Thymus (tissue), 11 donors: Measurements from ENCODE around the gene ELMO1. TPM values are rescaled to one million over a fixed set of nuclear protein-coding genes. Genes with fewer than 3 reads are reported as not detected.
"Not testable (repeated sequence)": the region's sequence is repeated elsewhere in the genome, so short reads cannot be mapped to it uniquely, and the experiment has no call there.

Experiments used
- DNase-seq, 9 donors: peaks; one replicate each; pipeline ENCODE4 v3.0.0-alpha.2; 2013; ENCODE audit warnings: low spot score in 9 of 9, low read depth in 6 of 9, missing footprints in 1 of 9
- H3K27ac ChIP-seq, 2 donors: one replicate each; pipeline ENCODE4 v1.5.1; 2013; ENCODE audit warnings: control low read depth in 1 of 2, low read depth in 1 of 2, low read length in 1 of 2, mild to moderate bottlenecking in 1 of 2, moderate library complexity in 1 of 2
- H3K27me3 ChIP-seq, 2 donors: one replicate each; pipeline ENCODE4 v1.5.1; 2013; ENCODE audit warnings: low read length in 1 of 2; ENCODE audit not compliant: control insufficient read depth in 2 of 2, insufficient read depth in 1 of 2
- H3K36me3 ChIP-seq, 2 donors: one replicate each; pipeline ENCODE4 v1.5.1; 2013; ENCODE audit warnings: low read length in 1 of 2, mild to moderate bottlenecking in 1 of 2, moderate library complexity in 1 of 2; ENCODE audit not compliant: control insufficient read depth in 2 of 2, insufficient read depth in 2 of 2
- H3K4me1 ChIP-seq, 2 donors: one replicate each; pipeline ENCODE4 v1.5.1; 2013; ENCODE audit warnings: low read length in 2 of 2; ENCODE audit not compliant: control insufficient read depth in 2 of 2, insufficient read depth in 2 of 2
- H3K4me3 ChIP-seq, 2 donors: one replicate each; pipeline ENCODE4 v1.5.1; 2013; ENCODE audit warnings: low read length in 2 of 2, control low read depth in 1 of 2, mild to moderate bottlenecking in 1 of 2
- H3K9me3 ChIP-seq, 2 donors: one replicate each; pipeline ENCODE4 v1.5.1; 2013; ENCODE audit warnings: low read length in 1 of 2, mild to moderate bottlenecking in 1 of 2; ENCODE audit not compliant: control insufficient read depth in 2 of 2, insufficient read depth in 1 of 2
- WGBS: extraction: QIAGEN DNeasy Blood & Tissue Kit; methylation state at CpG from one replicate; pipeline ENCODE4 v1.1.7; 2013; 5-methylcytosine and 5-hydroxymethylcytosine counted together
- polyA plus RNA-seq: library from polyadenylated mRNA; stranded (reverse); fragments of 200-250 nt; gene quantifications from one replicate; pipeline ENCODE4 v1.2.3, GENCODE V29; 2013
- total RNA-seq: library from RNA; stranded (reverse); fragments of 120-200 nt; gene quantifications from one replicate; pipeline ENCODE4 v1.2.4, GENCODE V29; 2013
- donor health status: healthy.

Gene ELMO1
- total and polyA plus RNA-seq, 2 donors: 18.7 to 22.5 TPM

- Histone ChIP-seq H3K27me3 (no peaks in the 10 kb centered on the region), H3K4me3 (no peak overlapping the region), H3K36me3 (peaks cover 3 to 4% of the 10 kb centered on the region in 2 donors), H3K9me3 (no peaks in the 10 kb centered on the region), H3K4me1 (no peaks in the 10 kb centered on the region), H3K27ac (no peak overlapping the region)
- DNase-seq: no peak
- 97% methylated on average over 3 of the region's 3 CpGs for WGBS
Measured at GRCh38 chr7:37149051-37149772, 299.5 kb downstream of the ELMO1 start.

- no peaks in the 10 kb centered on the region for H3K36me3 ChIP-seq
- H3K4me1 ChIP-seq: no peaks in the 10 kb centered on the region
- H3K27me3 ChIP-seq: no peaks in the 10 kb centered on the region
- H3K9me3 ChIP-seq: no peaks in the 10 kb centered on the region
- H3K4me3 ChIP-seq: no peak overlapping the region
- WGBS: over 99% methylated on average over 2 of the region's 2 CpGs
- no peak overlapping the region for H3K27ac ChIP-seq
- no peak for DNase-seq
Measured at GRCh38 chr7:37145682-37146081, 303.0 kb downstream of the ELMO1 start.

- WGBS: 100% methylated on average over 1 of the region's 1 CpG
- DNase-seq: no peak
- H3K4me3 ChIP-seq: no peak overlapping the region
- H3K36me3 ChIP-seq: no peaks in the 10 kb centered on the region
- no peaks in the 10 kb centered on the region for H3K4me1 ChIP-seq
- H3K9me3 ChIP-seq: no peaks in the 10 kb centered on the region
- H3K27me3 ChIP-seq: no peaks in the 10 kb centered on the region
- no peak overlapping the region for H3K27ac ChIP-seq
Measured at GRCh38 chr7:37144423-37144822, 304.2 kb downstream of the ELMO1 start.

- WGBS: 98% methylated on average over 3 of the region's 3 CpGs
- H3K9me3 ChIP-seq: no peaks in the 10 kb centered on the region
- H3K27ac ChIP-seq: no peak overlapping the region
- H3K4me3 ChIP-seq: no peak overlapping the region
- H3K36me3 ChIP-seq: no peaks in the 10 kb centered on the region
- no peaks in the 10 kb centered on the region for H3K27me3 ChIP-seq
- no peak for DNase-seq
- H3K4me1 ChIP-seq: no peaks in the 10 kb centered on the region
Measured at GRCh38 chr7:37142958-37143357, 305.7 kb downstream of the ELMO1 start.

DNA sequence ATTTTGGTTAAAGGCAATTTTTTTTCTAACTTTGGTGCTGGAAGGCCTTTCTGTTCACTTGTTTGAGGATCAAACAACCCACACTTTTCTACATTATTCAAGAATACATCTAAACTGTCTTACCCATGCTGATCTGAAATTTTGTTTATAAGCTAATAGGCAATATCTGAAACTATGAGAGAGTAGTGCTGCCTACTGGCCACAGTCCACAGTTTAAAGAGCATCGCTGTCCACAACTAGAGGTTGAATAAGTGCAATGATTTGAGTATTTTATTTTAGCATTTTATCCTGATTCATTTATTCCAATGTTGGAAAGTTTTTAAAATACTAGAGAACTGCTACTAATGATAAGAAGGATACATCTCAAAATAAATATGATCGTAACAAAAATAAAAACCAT, 306.9 kb downstream of the ELMO1 start:
- Histone ChIP-seq H3K9me3 (no peaks in the 10 kb centered on the region), H3K4me1 (no peaks in the 10 kb centered on the region), H3K27me3 (no peaks in the 10 kb centered on the region), H3K4me3 (no peak overlapping the region), H3K36me3 (no peaks in the 10 kb centered on the region), H3K27ac (no peak overlapping the region)
- no peak for DNase-seq
- WGBS: over 99% methylated on average over 2 of the region's 2 CpGs

- H3K36me3 ChIP-seq, H3K27me3 ChIP-seq, H3K4me3 ChIP-seq, H3K27ac ChIP-seq, H3K4me1 ChIP-seq, H3K9me3 ChIP-seq, DNase-seq: not testable (repeated sequence)
- WGBS: 100% methylated on average over 1 of the region's 1 CpG
Measured at GRCh38 chr7:37133902-37134301, 314.8 kb downstream of the ELMO1 start.

GRCh38 chr7:37131855-37132254, 316.8 kb downstream of the ELMO1 start:
- no peak for DNase-seq
- Histone ChIP-seq H3K4me3 (no peak overlapping the region), H3K36me3 (peaks cover 0 to 10% of the 10 kb centered on the region in 2 donors), H3K27me3 (no peaks in the 10 kb centered on the region), H3K4me1 (no peaks in the 10 kb centered on the region), H3K9me3 (no peaks in the 10 kb centered on the region), H3K27ac (no peak overlapping the region)
- 97% methylated on average over 4 of the region's 4 CpGs for WGBS

DNA sequence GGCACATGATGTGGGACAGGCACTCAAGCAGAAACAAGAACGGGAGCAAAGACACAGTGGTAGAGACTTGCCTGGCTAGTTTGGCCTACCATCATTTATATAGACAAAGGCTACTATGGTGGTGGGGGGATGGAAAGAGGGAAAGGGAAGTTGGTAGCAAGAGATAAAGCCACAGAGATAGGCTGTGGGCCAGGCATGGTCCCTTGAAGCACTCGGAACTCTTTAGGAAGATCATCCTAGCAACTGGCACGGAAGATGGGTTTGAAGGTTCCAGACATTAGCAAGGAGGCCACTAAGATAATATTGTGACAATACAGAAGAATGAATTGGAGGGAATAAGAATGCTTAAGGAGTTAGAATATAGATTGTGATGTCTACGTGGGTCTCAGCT, 319.6 kb downstream of the ELMO1 start:
- Histone ChIP-seq H3K4me1 (no peaks in the 10 kb centered on the region), H3K9me3 (no peaks in the 10 kb centered on the region), H3K27ac (no peak overlapping the region), H3K36me3 (peaks cover 0 to 10% of the 10 kb centered on the region in 2 donors), H3K4me3 (no peak overlapping the region), H3K27me3 (no peaks in the 10 kb centered on the region)
- 95% methylated on average over 4 of the region's 4 CpGs for WGBS
- no peak for DNase-seq

DNA sequence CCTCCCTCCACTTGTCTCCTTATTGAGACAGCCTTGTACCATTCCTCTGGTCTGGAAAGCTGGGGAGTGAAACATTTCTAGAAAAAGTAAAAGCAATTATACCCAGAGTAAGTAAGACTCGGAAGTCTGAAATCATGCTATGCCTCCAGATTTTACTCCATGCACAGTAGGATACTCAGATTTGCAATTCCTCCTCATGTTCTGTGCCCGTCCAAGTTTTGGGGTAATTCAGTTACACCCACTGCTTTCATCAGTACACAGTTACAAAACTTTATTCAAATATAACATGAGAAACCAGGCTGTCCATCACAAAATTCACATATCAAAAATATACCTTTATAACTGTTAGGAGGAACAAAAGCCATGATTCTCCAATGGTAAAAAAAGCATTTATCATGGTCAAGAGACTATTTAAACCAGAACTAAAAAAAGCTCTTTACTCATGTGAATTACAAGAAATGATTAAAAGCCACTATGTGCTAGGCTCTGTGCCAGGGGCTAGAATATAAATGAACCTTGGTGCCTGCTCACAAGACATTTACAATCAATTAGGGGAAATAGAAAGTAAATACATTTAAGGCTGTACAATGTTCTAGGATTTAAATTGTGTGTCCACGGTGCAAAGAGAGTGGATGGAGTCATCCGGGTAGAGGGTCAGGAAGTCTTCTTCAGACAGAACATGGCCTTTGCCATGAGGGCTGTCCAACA, 320.2 kb downstream of the ELMO1 start:
- Histone ChIP-seq H3K4me1 (no peaks in the 10 kb centered on the region), H3K27me3 (no peaks in the 10 kb centered on the region), H3K27ac (no peak overlapping the region), H3K4me3 (no peak overlapping the region), H3K9me3 (no peaks in the 10 kb centered on the region), H3K36me3 (peaks cover 0 to 10% of the 10 kb centered on the region in 2 donors)
- 95% methylated on average over 4 of the region's 4 CpGs for WGBS
- no peak for DNase-seq
